Measurements from ENCODE around the gene PPM1A.

- TF ChIP-seq SAP30 (IDR thresholded peaks at IDR 0.05; ENCODE audit: insufficient read depth, insufficient replicate concordance, low read length) (no peak), TAF1 (IDR thresholded peaks at IDR 0.05; ENCODE audit: low read depth, low read length) (no peak), ATF3 (IDR thresholded peaks at IDR 0.05; ENCODE audit: insufficient read depth, low read depth, low read length) (no peak), CTCF (IDR thresholded peaks at IDR 0.05; ENCODE audit: control extremely low read depth in 1 of 3, insufficient read depth in 1 of 3, low read depth in 1 of 3, low read length in 3 of 3) (no peak), POLR2A (IDR thresholded peaks at IDR 0.05; ENCODE audit: control extremely low read depth in 1 of 2, low read depth in 2 of 2, low read length in 2 of 2) (no peak), POLR2AphosphoS5 (IDR thresholded peaks at IDR 0.05; ENCODE audit: low read depth, low read length) (no peak), USF2 (IDR thresholded peaks at IDR 0.05; ENCODE audit: low read length) (no peak), GABPA (IDR thresholded peaks at IDR 0.05; ENCODE audit: borderline replicate concordance, insufficient read depth, low read length) (no peak), EP300 (IDR thresholded peaks at IDR 0.05; ENCODE audit: borderline replicate concordance in 1 of 2, low read depth in 2 of 2, low read length in 2 of 2) (no peak)
Observed at GRCh38 chr14:60344751-60345150, 95.7 kb downstream of the PPM1A start.

Measured in H1 (cell line).